Nephron (organoid): ENCODE measurements around the gene POLQ.

Experiments used
- H3K27ac Mint-ChIP-seq, 3 experiments: 2 replicates each; pipeline ENCODE4 v1.8.0; 2020; ENCODE audit warnings: mixed read lengths in 3 of 3, mild to moderate bottlenecking in 2 of 3, moderate library complexity in 1 of 3
- H3K27me3 Mint-ChIP-seq: 2 replicates; pipeline ENCODE4 v1.8.0; 2021; ENCODE audit warnings: low read depth, mild to moderate bottlenecking, moderate library complexity, mixed read lengths
- H3K36me3 Mint-ChIP-seq: 2 replicates; pipeline ENCODE4 v1.8.0; 2020; ENCODE audit warnings: low read depth, mixed read lengths
- H3K4me1 Mint-ChIP-seq: 2 replicates; pipeline ENCODE4 v1.8.0; 2020; ENCODE audit warnings: mixed read lengths
- H3K4me3 Mint-ChIP-seq, 3 experiments: 2 replicates each; pipeline ENCODE4 v1.8.0; 2020; ENCODE audit warnings: mild to moderate bottlenecking in 3 of 3, mixed read lengths in 3 of 3, moderate library complexity in 2 of 3
- H3K9me3 Mint-ChIP-seq: 2 replicates; pipeline ENCODE4 v1.8.0; 2020; ENCODE audit warnings: mixed read lengths
- CTCF ChIP-seq, 3 experiments: fragments of 200-600 bp; sonication (generic); IDR thresholded peaks; one replicate each; pipeline ENCODE4 v1.5.0; 2021; ENCODE audit warnings: antibody characterized with exemption in 3 of 3; ENCODE audit not compliant: unreplicated experiment in 3 of 3

POLQ gene

GRCh38 chr3:121504618-121505017 lies 41.2 kb downstream of the POLQ start:
- no peak for TF ChIP-seq CTCF (IDR thresholded peaks at IDR 0.05; ENCODE audit: unreplicated experiment in 3 of 3)
- Mint-ChIP-seq H3K4me3 (no peak overlapping the region), H3K4me1 (no peaks in the 10 kb centered on the region), H3K9me3 (no peaks in the 10 kb centered on the region), H3K27me3 (no peaks in the 10 kb centered on the region), H3K36me3 (peaks cover 22% of the 10 kb centered on the region), H3K27ac (peak overlapping the region in 1 of 3 experiments; percentile 43)

- Mint-ChIP-seq H3K9me3 (no peaks in the 10 kb centered on the region), H3K4me1 (no peaks in the 10 kb centered on the region), H3K27ac (no peak overlapping the region), H3K36me3 (peaks cover 23% of the 10 kb centered on the region), H3K4me3 (no peak overlapping the region), H3K27me3 (no peaks in the 10 kb centered on the region)
- TF ChIP-seq CTCF (IDR thresholded peaks at IDR 0.05; ENCODE audit: unreplicated experiment in 3 of 3), result no peak
These were observed 49.0 kb downstream of the POLQ start for GRCh38 chr3:121496786-121497185.

- Mint-ChIP-seq H3K4me1 (no peaks in the 10 kb centered on the region), H3K4me3 (no peak overlapping the region), H3K9me3 (no peaks in the 10 kb centered on the region), H3K27me3 (peaks cover 3% of the 10 kb centered on the region), H3K27ac (no peak overlapping the region), H3K36me3 (peaks cover 27% of the 10 kb centered on the region)
- TF ChIP-seq CTCF (IDR thresholded peaks at IDR 0.05; ENCODE audit: unreplicated experiment in 3 of 3), result no peak
These were observed 52.4 kb downstream of the POLQ start for GRCh38 chr3:121493431-121493830.

GRCh38 chr3:121491683-121492320 lies 54.0 kb downstream of the POLQ start:
- H3K36me3 Mint-ChIP-seq, result peaks cover 22% of the 10 kb centered on the region
- no peaks in the 10 kb centered on the region for H3K9me3 Mint-ChIP-seq
- no peak overlapping the region for H3K27ac Mint-ChIP-seq
- no peaks in the 10 kb centered on the region for H3K4me1 Mint-ChIP-seq
- peaks cover 3% of the 10 kb centered on the region for H3K27me3 Mint-ChIP-seq
- H3K4me3 Mint-ChIP-seq, result no peak overlapping the region
- no peak for TF ChIP-seq CTCF (IDR thresholded peaks at IDR 0.05; ENCODE audit: unreplicated experiment in 3 of 3)

GRCh38 chr3:121490161-121490560 lies 55.6 kb downstream of the POLQ start:
- Mint-ChIP-seq H3K4me1 (no peaks in the 10 kb centered on the region), H3K4me3 (no peak overlapping the region), H3K36me3 (peaks cover 17% of the 10 kb centered on the region), H3K9me3 (no peaks in the 10 kb centered on the region), H3K27me3 (peaks cover 3% of the 10 kb centered on the region), H3K27ac (peak overlapping the region in 1 of 3 experiments; percentile 46)
- TF ChIP-seq CTCF (IDR thresholded peaks at IDR 0.05; ENCODE audit: unreplicated experiment in 3 of 3), result no peak

GRCh38 chr3:121488628-121489027 lies 57.2 kb downstream of the POLQ start:
- Mint-ChIP-seq H3K4me1 (no peaks in the 10 kb centered on the region), H3K27ac (no peak overlapping the region), H3K4me3 (no peak overlapping the region), H3K36me3 (peaks cover 14% of the 10 kb centered on the region), H3K9me3 (no peaks in the 10 kb centered on the region), H3K27me3 (peaks cover 3% of the 10 kb centered on the region)
- peak in 1 of 3 experiments; percentile 17 for TF ChIP-seq CTCF (IDR thresholded peaks at IDR 0.05; ENCODE audit: unreplicated experiment in 3 of 3)
